NCI-H526 (cell line): Measurements from ENCODE around the gene DNAJC16.

Source experiments
- DNase-seq, 2 experiments: peaks; one replicate each; lab custom pipeline; 2025; lab: John Stamatoyannopoulos, UW

Gene DNAJC16

GRCh38 chr1:15620902-15621682, 94.4 kb downstream of the DNAJC16 start:
- DNase-seq, result no peak

DNA sequence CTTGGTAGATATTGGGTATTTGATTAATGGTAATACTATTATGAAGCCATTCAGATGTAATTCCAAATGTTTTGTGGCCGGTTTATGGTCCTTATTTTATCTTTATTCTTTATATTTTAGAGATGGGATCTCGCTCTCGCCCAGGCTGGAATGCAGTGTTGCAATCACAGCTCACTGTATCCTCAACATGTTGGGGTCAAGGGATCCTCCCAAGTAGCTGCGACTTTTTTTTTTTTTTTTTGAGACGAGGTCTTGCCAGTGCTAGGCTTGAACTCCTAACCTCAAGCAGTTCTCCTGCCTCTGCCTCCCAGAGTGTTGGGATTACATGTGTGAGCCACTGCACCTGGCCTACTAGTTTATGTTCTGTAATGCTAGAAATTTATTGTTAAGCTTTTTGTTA, 95.3 kb downstream of the DNAJC16 start:
- DNase-seq, result no peak

- no peak for DNase-seq
These were observed 96.2 kb downstream of the DNAJC16 start for GRCh38 chr1:15622712-15623373.

GRCh38 chr1:15623435-15623834, 96.8 kb downstream of the DNAJC16 start:
- DNase-seq, result no peak

DNA sequence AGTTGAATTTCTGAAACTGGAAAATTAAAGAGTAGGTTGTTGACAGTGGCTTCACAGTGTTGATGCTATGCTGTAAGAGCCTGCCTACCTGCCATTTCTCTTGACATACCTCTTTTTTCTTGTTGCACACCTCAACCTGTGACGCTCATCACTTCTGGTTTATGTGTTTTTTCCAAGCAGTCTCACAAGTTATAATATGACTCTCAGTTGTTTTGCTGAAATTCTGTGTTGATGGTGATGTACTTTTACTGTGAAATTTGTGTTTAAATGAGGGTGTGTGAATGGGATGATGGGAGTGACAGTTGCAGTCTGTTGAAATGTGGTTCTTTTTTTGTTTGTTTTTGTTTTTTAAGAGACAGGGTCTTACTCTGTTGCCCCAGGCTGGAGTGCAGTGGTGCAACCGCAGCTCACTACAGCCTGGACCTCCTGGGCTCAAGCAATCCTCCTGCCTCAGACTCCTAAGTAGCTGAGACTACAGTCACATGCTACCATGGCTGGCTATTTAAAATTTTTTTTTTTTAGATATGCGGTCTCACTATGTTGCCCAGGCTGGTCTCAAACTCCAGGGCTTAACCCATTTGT, 97.6 kb downstream of the DNAJC16 start:
- no peak for DNase-seq

GRCh38 chr1:15625056-15625917, 98.6 kb downstream of the DNAJC16 start:
- DNase-seq, result no peak
